ENCODE data around the gene TIPARP.

Gene TIPARP

GRCh38 chr3:156741935-156742334 lies 67.5 kb downstream of the TIPARP start:
- Histone ChIP-seq H3K9ac (ENCODE audit: low read length) (no peak overlapping the region), H4K8ac (ENCODE audit: low read depth, low read length) (no peak overlapping the region), H3K79me1 (ENCODE audit: low read length) (no peaks in the 10 kb centered on the region), H3K27ac (ENCODE audit: low read depth, low read length) (no peak overlapping the region), H3K79me2 (ENCODE audit: control insufficient read depth, insufficient read depth, low read length, poor library complexity) (no peaks in the 10 kb centered on the region), H3K4me1 (ENCODE audit: control insufficient read depth in 1 of 2, insufficient read depth in 2 of 2, low read length in 2 of 2) (peaks cover 0 to 2% of the 10 kb centered on the region in 2 experiments), H3K23ac (ENCODE audit: low read length) (no peak overlapping the region), H3K9me3 (ENCODE audit: insufficient read depth, low read depth, low read length) (no peaks in the 10 kb centered on the region), H4K91ac (ENCODE audit: low read depth, low read length) (no peak overlapping the region), H3K18ac (ENCODE audit: low read length) (no peak overlapping the region), H3K27me3 (ENCODE audit: insufficient read depth, low read length) (no peaks in the 10 kb centered on the region), H2BK12ac (ENCODE audit: low read length) (no peak overlapping the region), H2BK5ac (ENCODE audit: low read depth, low read length, poor library complexity) (no peak overlapping the region), H3K4ac (ENCODE audit: low read depth, low read length) (no peak overlapping the region), H3K4me3 (ENCODE audit: low read depth, low read length) (no peak overlapping the region), H3K4me2 (ENCODE audit: low read length) (no peak overlapping the region), H2AFZ (ENCODE audit: insufficient read depth, low read length, poor library complexity) (no peak overlapping the region), H4K12ac (ENCODE audit: low read depth, low read length) (no peak overlapping the region), H2BK120ac (ENCODE audit: insufficient read depth, low read length, poor library complexity) (no peak overlapping the region), H2AK5ac (ENCODE audit: low read length) (no peak overlapping the region), H3K36me3 (ENCODE audit: control insufficient read depth in 1 of 2, insufficient read depth in 2 of 2, low read length in 2 of 2) (no peaks in the 10 kb centered on the region), H3K14ac (ENCODE audit: low read length) (no peak overlapping the region)
- no CpG with 5 or more reads among the region's 2 CpGs for WGBS (ENCODE audit: extremely low coverage, insufficient coverage, insufficient read length)
- DNase-seq = no peak

- Histone ChIP-seq H3K36me3 (ENCODE audit: control insufficient read depth in 1 of 2, insufficient read depth in 2 of 2, low read length in 2 of 2) (no peaks in the 10 kb centered on the region), H3K18ac (ENCODE audit: low read length) (no peak overlapping the region), H3K14ac (ENCODE audit: low read length) (no peak overlapping the region), H3K27me3 (ENCODE audit: insufficient read depth, low read length) (no peaks in the 10 kb centered on the region), H3K79me1 (ENCODE audit: low read length) (no peaks in the 10 kb centered on the region), H2AK5ac (ENCODE audit: low read length) (no peak overlapping the region), H4K8ac (ENCODE audit: low read depth, low read length) (no peak overlapping the region), H2BK5ac (ENCODE audit: low read depth, low read length, poor library complexity) (no peak overlapping the region), H3K4me3 (ENCODE audit: low read depth, low read length) (no peak overlapping the region), H3K27ac (ENCODE audit: low read depth, low read length) (no peak overlapping the region), H3K4me1 (ENCODE audit: control insufficient read depth in 1 of 2, insufficient read depth in 2 of 2, low read length in 2 of 2) (peaks cover 0 to 2% of the 10 kb centered on the region in 2 experiments), H2BK12ac (ENCODE audit: low read length) (no peak overlapping the region), H3K4ac (ENCODE audit: low read depth, low read length) (no peak overlapping the region), H3K4me2 (ENCODE audit: low read length) (no peak overlapping the region), H2AFZ (ENCODE audit: insufficient read depth, low read length, poor library complexity) (no peak overlapping the region), H4K12ac (ENCODE audit: low read depth, low read length) (no peak overlapping the region), H2BK120ac (ENCODE audit: insufficient read depth, low read length, poor library complexity) (no peak overlapping the region), H4K91ac (ENCODE audit: low read depth, low read length) (no peak overlapping the region), H3K23ac (ENCODE audit: low read length) (no peak overlapping the region), H3K9me3 (ENCODE audit: insufficient read depth, low read depth, low read length) (no peaks in the 10 kb centered on the region), H3K79me2 (ENCODE audit: control insufficient read depth, insufficient read depth, low read length, poor library complexity) (no peaks in the 10 kb centered on the region), H3K9ac (ENCODE audit: low read length) (no peak overlapping the region)
- no peak for DNase-seq
Observed at GRCh38 chr3:156742401-156742800, 68.0 kb downstream of the TIPARP start.

- H3K14ac ChIP-seq (ENCODE audit: low read length) = no peak overlapping the region
- H3K4me1 ChIP-seq (ENCODE audit: control insufficient read depth in 1 of 2, insufficient read depth in 2 of 2, low read length in 2 of 2) = peaks cover 0 to 2% of the 10 kb centered on the region in 2 experiments
- no peaks in the 10 kb centered on the region for H3K79me1 ChIP-seq (ENCODE audit: low read length)
- DNase-seq = no peak
- no peak overlapping the region for H2BK12ac ChIP-seq (ENCODE audit: low read length)
- H3K4ac ChIP-seq (ENCODE audit: low read depth, low read length) = no peak overlapping the region
- no peak overlapping the region for H3K23ac ChIP-seq (ENCODE audit: low read length)
- no peak overlapping the region for H3K4me2 ChIP-seq (ENCODE audit: low read length)
- no peaks in the 10 kb centered on the region for H3K9me3 ChIP-seq (ENCODE audit: insufficient read depth, low read depth, low read length)
- no peak overlapping the region for H4K12ac ChIP-seq (ENCODE audit: low read depth, low read length)
- H3K9ac ChIP-seq (ENCODE audit: low read length) = no peak overlapping the region
- H3K27ac ChIP-seq (ENCODE audit: low read depth, low read length) = no peak overlapping the region
- no peak overlapping the region for H2AFZ ChIP-seq (ENCODE audit: insufficient read depth, low read length, poor library complexity)
- H2AK5ac ChIP-seq (ENCODE audit: low read length) = no peak overlapping the region
- H3K36me3 ChIP-seq (ENCODE audit: control insufficient read depth in 1 of 2, insufficient read depth in 2 of 2, low read length in 2 of 2) = no peaks in the 10 kb centered on the region
- H4K8ac ChIP-seq (ENCODE audit: low read depth, low read length) = no peak overlapping the region
- WGBS (ENCODE audit: extremely low coverage, insufficient coverage, insufficient read length) = no CpG with 5 or more reads among the region's 5 CpGs
- H2BK120ac ChIP-seq (ENCODE audit: insufficient read depth, low read length, poor library complexity) = no peak overlapping the region
- no peak overlapping the region for H3K18ac ChIP-seq (ENCODE audit: low read length)
- no peaks in the 10 kb centered on the region for H3K79me2 ChIP-seq (ENCODE audit: control insufficient read depth, insufficient read depth, low read length, poor library complexity)
- no peak overlapping the region for H4K91ac ChIP-seq (ENCODE audit: low read depth, low read length)
- H3K27me3 ChIP-seq (ENCODE audit: insufficient read depth, low read length) = no peaks in the 10 kb centered on the region
- H2BK5ac ChIP-seq (ENCODE audit: low read depth, low read length, poor library complexity) = no peak overlapping the region
- no peak overlapping the region for H3K4me3 ChIP-seq (ENCODE audit: low read depth, low read length)
Observed at GRCh38 chr3:156743859-156744258, 69.5 kb downstream of the TIPARP start.

- no CpG with 5 or more reads among the region's 7 CpGs for WGBS (ENCODE audit: extremely low coverage, insufficient coverage, insufficient read length)
Observed at GRCh38 chr3:156744631-156745030, 70.2 kb downstream of the TIPARP start.

More at GRCh38 chr3:156744631-156745030, 70.2 kb downstream of the TIPARP start:
- Histone ChIP-seq H3K9me3 (ENCODE audit: insufficient read depth, low read depth, low read length) (no peaks in the 10 kb centered on the region), H2BK12ac (ENCODE audit: low read length) (no peak overlapping the region), H3K4me1 (ENCODE audit: control insufficient read depth in 1 of 2, insufficient read depth in 2 of 2, low read length in 2 of 2) (peaks cover 0 to 2% of the 10 kb centered on the region in 2 experiments), H3K4me2 (ENCODE audit: low read length) (no peak overlapping the region), H3K27me3 (ENCODE audit: insufficient read depth, low read length) (no peaks in the 10 kb centered on the region), H2BK5ac (ENCODE audit: low read depth, low read length, poor library complexity) (no peak overlapping the region), H3K36me3 (ENCODE audit: control insufficient read depth in 1 of 2, insufficient read depth in 2 of 2, low read length in 2 of 2) (no peaks in the 10 kb centered on the region), H4K91ac (ENCODE audit: low read depth, low read length) (no peak overlapping the region), H2BK120ac (ENCODE audit: insufficient read depth, low read length, poor library complexity) (no peak overlapping the region), H2AFZ (ENCODE audit: insufficient read depth, low read length, poor library complexity) (no peak overlapping the region), H3K14ac (ENCODE audit: low read length) (no peak overlapping the region), H3K27ac (ENCODE audit: low read depth, low read length) (no peak overlapping the region), H3K9ac (ENCODE audit: low read length) (no peak overlapping the region), H3K18ac (ENCODE audit: low read length) (no peak overlapping the region), H3K4me3 (ENCODE audit: low read depth, low read length) (no peak overlapping the region), H3K79me2 (ENCODE audit: control insufficient read depth, insufficient read depth, low read length, poor library complexity) (no peaks in the 10 kb centered on the region), H3K23ac (ENCODE audit: low read length) (no peak overlapping the region), H4K8ac (ENCODE audit: low read depth, low read length) (no peak overlapping the region), H2AK5ac (ENCODE audit: low read length) (no peak overlapping the region), H4K12ac (ENCODE audit: low read depth, low read length) (no peak overlapping the region), H3K79me1 (ENCODE audit: low read length) (no peaks in the 10 kb centered on the region), H3K4ac (ENCODE audit: low read depth, low read length) (no peak overlapping the region)
- DNase-seq = no peak
